Hepatocyte (in vitro differentiated cells): ENCODE measurements around the gene MDFI. TPM values are rescaled to one million over a fixed set of nuclear protein-coding genes. Genes with fewer than 3 reads are reported as not detected.

Experiments used
- DNase-seq: peaks from one replicate; pipeline ENCODE4 v3.0.0-alpha.2; 2016; ENCODE audit warnings: low spot score
- H2AFZ ChIP-seq: fragments of 200-600 bp; sonication (generic); 2 replicates; pipeline ENCODE4 v1.6.0; 2016; ENCODE audit warnings: antibody characterized with exemption, mild to moderate bottlenecking
- H3K27ac ChIP-seq: fragments of 200-600 bp; sonication (generic); 2 replicates; pipeline ENCODE4 v1.5.1; 2016; ENCODE audit warnings: mild to moderate bottlenecking
- H3K27me3 ChIP-seq: fragments of 200-600 bp; sonication (generic); 2 replicates; pipeline ENCODE4 v1.6.1; 2016
- H3K36me3 ChIP-seq: fragments of 200-600 bp; sonication (generic); replicated peaks from 2 replicates; pipeline ENCODE4 v1.5.1; 2016; ENCODE audit warnings: low read depth; ENCODE audit not compliant: insufficient read depth
- H3K4me1 ChIP-seq: fragments of 200-600 bp; sonication (generic); 2 replicates; pipeline ENCODE4 v1.5.1; 2016; ENCODE audit warnings: mild to moderate bottlenecking, moderate library complexity; ENCODE audit not compliant: insufficient read depth
- H3K4me2 ChIP-seq: fragments of 200-600 bp; sonication (generic); 2 replicates; pipeline ENCODE4 v1.6.0; 2016
- H3K4me3 ChIP-seq: fragments of 200-600 bp; sonication (generic); 2 replicates; pipeline ENCODE4 v1.5.1; 2016; ENCODE audit warnings: mild to moderate bottlenecking
- H3K79me2 ChIP-seq: fragments of 200-600 bp; sonication (generic); 2 replicates; pipeline ENCODE4 v1.6.0; 2017; ENCODE audit warnings: mild to moderate bottlenecking
- H3K9me2 ChIP-seq: fragments of 200-600 bp; sonication (generic); replicated peaks from 2 replicates; pipeline ENCODE4 v1.6.0; 2017; ENCODE audit warnings: mild to moderate bottlenecking; ENCODE audit not compliant: insufficient read depth
- H3K9me3 ChIP-seq: fragments of 200-600 bp; sonication (generic); 2 replicates; pipeline ENCODE4 v1.5.1; 2016; ENCODE audit warnings: low read depth, mild to moderate bottlenecking
- H4K20me1 ChIP-seq: fragments of 200-600 bp; sonication (generic); 2 replicates; pipeline ENCODE4 v1.6.0; 2016; ENCODE audit warnings: mild to moderate bottlenecking; ENCODE audit not compliant: insufficient read depth, poor library complexity, severe bottlenecking
- EZH2 ChIP-seq: fragments of 200-600 bp; sonication (generic); IDR thresholded peaks from 2 replicates; pipeline ENCODE4 v1.6.1; 2016; ENCODE audit warnings: antibody characterized with exemption, mild to moderate bottlenecking, borderline replicate concordance
- EZH2phosphoT487 ChIP-seq: fragments of 200-600 bp; sonication (generic); IDR thresholded peaks from one replicate; pipeline ENCODE4 v1.6.1; 2018; ENCODE audit warnings: antibody characterized with exemption, mild to moderate bottlenecking, low read depth, moderate library complexity; ENCODE audit not compliant: unreplicated experiment, severe bottlenecking
- WGBS: methylation state at CpG from one replicate; pipeline ENCODE4 v1.1.6; 2016; ENCODE audit warnings: low lambda C conversion rate; ENCODE audit errors: missing lambda C conversion rate; 5-methylcytosine and 5-hydroxymethylcytosine counted together
- polyA plus RNA-seq: library from polyadenylated mRNA; unstranded; fragments of >200 nt; fragmentation: Nextera tagmentation; extraction: Ambion mirVana; gene quantifications from 2 replicates; pipeline ENCODE4 v1.2.1, GENCODE V29; 2016
- total RNA-seq: library from RNA; depleted of rRNA; stranded (reverse); fragments of >200 nt; gene quantifications from 2 replicates; pipeline ENCODE4 v1.2.3, GENCODE V29; 2014
- TF ChIP-seq, protein P1 (sequence below): fragments of 200-600 bp; sonication (generic); IDR thresholded peaks from 2 replicates; pipeline ENCODE4 v1.5.1; 2016; ENCODE audit warnings: antibody characterized with exemption, mild to moderate bottlenecking; ENCODE audit not compliant: poor library complexity

MDFI gene
- total and polyA plus RNA-seq, 2 experiments from 2014 or later = 45.2 to 106 TPM

DNA sequence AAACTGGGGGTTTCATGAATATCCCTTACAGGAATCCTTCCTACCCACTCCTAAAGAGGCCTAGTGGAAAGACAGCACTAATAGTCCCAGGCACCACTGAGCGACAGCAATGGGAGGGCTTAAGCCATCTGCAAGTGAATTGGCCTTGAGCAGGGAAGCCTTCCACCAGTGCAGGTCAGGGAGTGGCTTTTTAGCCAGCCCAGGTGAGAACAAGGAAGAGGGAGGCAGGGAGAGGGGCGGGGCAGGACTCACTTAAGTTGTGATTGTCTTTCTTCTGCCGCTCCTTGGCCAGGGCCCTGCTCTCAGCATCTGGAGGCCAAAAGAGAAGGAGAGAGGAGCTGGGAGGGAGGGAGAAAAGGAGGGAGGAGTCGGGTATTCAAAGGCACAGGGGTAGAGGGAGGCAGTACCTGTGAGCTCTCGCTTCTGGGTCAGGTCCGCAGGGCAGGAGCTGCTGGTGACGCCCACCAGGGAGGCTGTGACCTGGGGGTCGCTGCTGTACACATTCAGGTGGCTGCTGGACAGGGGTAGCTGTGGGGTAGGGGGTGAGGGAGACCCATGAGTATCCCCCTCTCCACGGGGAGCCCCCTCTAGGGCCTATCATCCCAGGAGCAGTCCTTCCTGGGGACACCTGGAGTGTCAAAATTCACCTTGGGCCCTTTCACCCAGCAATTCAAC lies 49.4 kb downstream of the MDFI start:
- 72% methylated on average over 8 of the region's 9 CpGs for WGBS
- no peak overlapping the region for H2AFZ ChIP-seq
- no peak overlapping the region for H3K4me3 ChIP-seq
- no peaks in the 10 kb centered on the region for H4K20me1 ChIP-seq
- no peaks in the 10 kb centered on the region for H3K9me2 ChIP-seq
- no peaks in the 10 kb centered on the region for H3K9me3 ChIP-seq
- peak; percentile 35 for DNase-seq
- H3K79me2 ChIP-seq = no peaks in the 10 kb centered on the region
- no peak overlapping the region for H3K27ac ChIP-seq
- no peaks in the 10 kb centered on the region for H3K27me3 ChIP-seq
- TF ChIP-seq EZH2phosphoT487 = no peak
- TF ChIP-seq, protein P1, sequence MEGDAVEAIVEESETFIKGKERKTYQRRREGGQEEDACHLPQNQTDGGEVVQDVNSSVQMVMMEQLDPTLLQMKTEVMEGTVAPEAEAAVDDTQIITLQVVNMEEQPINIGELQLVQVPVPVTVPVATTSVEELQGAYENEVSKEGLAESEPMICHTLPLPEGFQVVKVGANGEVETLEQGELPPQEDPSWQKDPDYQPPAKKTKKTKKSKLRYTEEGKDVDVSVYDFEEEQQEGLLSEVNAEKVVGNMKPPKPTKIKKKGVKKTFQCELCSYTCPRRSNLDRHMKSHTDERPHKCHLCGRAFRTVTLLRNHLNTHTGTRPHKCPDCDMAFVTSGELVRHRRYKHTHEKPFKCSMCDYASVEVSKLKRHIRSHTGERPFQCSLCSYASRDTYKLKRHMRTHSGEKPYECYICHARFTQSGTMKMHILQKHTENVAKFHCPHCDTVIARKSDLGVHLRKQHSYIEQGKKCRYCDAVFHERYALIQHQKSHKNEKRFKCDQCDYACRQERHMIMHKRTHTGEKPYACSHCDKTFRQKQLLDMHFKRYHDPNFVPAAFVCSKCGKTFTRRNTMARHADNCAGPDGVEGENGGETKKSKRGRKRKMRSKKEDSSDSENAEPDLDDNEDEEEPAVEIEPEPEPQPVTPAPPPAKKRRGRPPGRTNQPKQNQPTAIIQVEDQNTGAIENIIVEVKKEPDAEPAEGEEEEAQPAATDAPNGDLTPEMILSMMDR = no peak
- no peak for TF ChIP-seq EZH2
- H3K4me2 ChIP-seq = no peak overlapping the region
- peaks cover 6% of the 10 kb centered on the region for H3K4me1 ChIP-seq
- no peaks in the 10 kb centered on the region for H3K36me3 ChIP-seq

- no peaks in the 10 kb centered on the region for H4K20me1 ChIP-seq
- DNase-seq = no peak
- TF ChIP-seq EZH2phosphoT487 (no peak), EZH2 (no peak)
- TF ChIP-seq, protein P1 = no peak
- no peaks in the 10 kb centered on the region for H3K9me3 ChIP-seq
- H3K4me1 ChIP-seq = peaks cover under 1% of the 10 kb centered on the region
- H3K9me2 ChIP-seq = no peaks in the 10 kb centered on the region
- H3K36me3 ChIP-seq = no peaks in the 10 kb centered on the region
- no peak overlapping the region for H3K4me2 ChIP-seq
- no peaks in the 10 kb centered on the region for H3K27me3 ChIP-seq
- no peak overlapping the region for H3K27ac ChIP-seq
- no peak overlapping the region for H2AFZ ChIP-seq
- WGBS = 80% methylated on average over 5 of the region's 5 CpGs
- no peak overlapping the region for H3K4me3 ChIP-seq
- H3K79me2 ChIP-seq = no peaks in the 10 kb centered on the region
Observed at GRCh38 chr6:41688256-41688965, 50.1 kb downstream of the MDFI start.

DNA sequence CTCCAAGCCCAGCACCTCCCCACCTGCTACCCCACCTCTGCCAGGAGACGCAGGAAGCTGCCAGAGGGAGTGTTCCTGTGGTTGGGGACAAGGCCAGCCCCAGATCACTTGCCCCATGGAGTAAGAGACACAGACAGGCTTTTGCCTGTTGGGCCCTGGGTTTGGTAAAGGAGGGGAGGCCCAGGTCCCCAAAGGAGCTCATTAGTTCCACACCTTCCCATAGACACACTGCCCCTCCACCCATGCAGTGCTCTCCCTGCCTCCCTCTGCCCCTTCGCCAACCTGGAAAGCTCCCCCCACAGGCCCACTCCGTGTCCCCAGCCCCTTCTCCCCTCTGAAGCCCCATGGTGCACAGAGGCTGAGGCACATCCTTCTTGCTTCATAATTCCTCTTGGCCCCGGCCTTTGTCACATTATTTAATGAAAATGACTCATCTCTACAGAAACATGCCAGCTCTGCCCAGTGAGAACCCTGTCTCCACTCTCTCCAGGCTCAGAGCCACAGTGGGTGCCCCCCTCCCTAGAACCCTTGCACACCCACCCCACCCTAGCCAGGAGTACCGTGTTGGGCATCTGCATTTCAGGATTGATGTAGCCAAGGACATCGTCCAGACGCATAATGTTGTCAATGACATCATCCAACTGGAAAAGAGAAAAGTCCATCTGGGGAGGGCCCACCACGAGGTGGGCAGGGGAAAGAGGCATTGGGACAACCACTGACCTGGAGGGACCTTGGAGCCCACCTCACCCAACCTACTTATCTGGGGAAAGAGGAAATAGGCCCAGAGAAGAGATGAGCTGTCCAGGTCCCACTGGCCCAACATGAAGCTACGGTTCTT lies 51.1 kb downstream of the MDFI start:
- 85% methylated on average over 6 of the region's 9 CpGs for WGBS
- no peak overlapping the region for H2AFZ ChIP-seq
- TF ChIP-seq EZH2 (no peak), EZH2phosphoT487 (no peak)
- TF ChIP-seq, protein P1 = no peak
- H3K9me2 ChIP-seq = no peaks in the 10 kb centered on the region
- H4K20me1 ChIP-seq = no peaks in the 10 kb centered on the region
- H3K4me2 ChIP-seq = no peak overlapping the region
- no peaks in the 10 kb centered on the region for H3K27me3 ChIP-seq
- no peaks in the 10 kb centered on the region for H3K36me3 ChIP-seq
- no peaks in the 10 kb centered on the region for H3K4me1 ChIP-seq
- H3K79me2 ChIP-seq = no peaks in the 10 kb centered on the region
- no peak overlapping the region for H3K4me3 ChIP-seq
- no peak for DNase-seq
- H3K9me3 ChIP-seq = no peaks in the 10 kb centered on the region
- H3K27ac ChIP-seq = no peak overlapping the region
